Measurements from ENCODE around the gene AEBP2.

- TF ChIP-seq EZH2 (IDR thresholded peaks at IDR 0.05; ENCODE audit: low read depth, low read length, severe bottlenecking) = no peak
- no peak for TF ChIP-seq POLR2A (IDR thresholded peaks at IDR 0.05; ENCODE audit: control extremely low read depth in 1 of 2, low read depth in 2 of 2, low read length in 2 of 2)
- no peak for TF ChIP-seq CTCF (IDR thresholded peaks at IDR 0.05; ENCODE audit: control extremely low read depth in 1 of 3, insufficient read depth in 1 of 3, low read depth in 1 of 3, low read length in 3 of 3)
- TF ChIP-seq TAF1 (IDR thresholded peaks at IDR 0.05; ENCODE audit: low read depth, low read length) = no peak
- no peak for TF ChIP-seq NANOG (IDR thresholded peaks at IDR 0.05; ENCODE audit: insufficient read depth, low read depth, low read length, poor library complexity, severe bottlenecking)
- no peak for TF ChIP-seq SRF (IDR thresholded peaks at IDR 0.05; ENCODE audit: low read depth, low read length)
- TF ChIP-seq KDM5A (IDR thresholded peaks at IDR 0.05; ENCODE audit: low read length) = no peak
- no peak for TF ChIP-seq POLR2AphosphoS5 (IDR thresholded peaks at IDR 0.05; ENCODE audit: low read depth, low read length)
- no peak for TF ChIP-seq CHD1 (IDR thresholded peaks at IDR 0.05; ENCODE audit: low read depth, low read length)
- no peak for TF ChIP-seq BCL11A (IDR thresholded peaks at IDR 0.05; ENCODE audit: low read depth in 2 of 2, low read length in 2 of 2)
- TF ChIP-seq ATF3 (IDR thresholded peaks at IDR 0.05; ENCODE audit: insufficient read depth, low read depth, low read length) = no peak
- no peak for TF ChIP-seq RFX5 (IDR thresholded peaks at IDR 0.05; ENCODE audit: borderline replicate concordance, low read depth, low read length)
- no peak for TF ChIP-seq KDM4A (IDR thresholded peaks at IDR 0.05; ENCODE audit: low read depth, low read length, severe bottlenecking)
These were observed 49.2 kb upstream of the AEBP2 start for GRCh38 chr12:19390051-19390598.

Measured in H1 (cell line).